Hematopoietic multipotent progenitor cell (in vitro differentiated cells): ENCODE data around the gene CNRIP1. TPM values are rescaled to one million over a fixed set of nuclear protein-coding genes. Genes with fewer than 3 reads are reported as not detected.
A peak's percentile ranks its signal among the peaks of the same experiment; 100 is the strongest.

Source experiments
- DNase-seq, 3 donors: peaks; one replicate each; pipeline ENCODE4 v3.0.0-alpha.2; 2011 to 2015; ENCODE audit warnings: low read depth in 2 of 3, low spot score in 2 of 3
- total RNA-seq: library from RNA; depleted of rRNA; stranded (reverse); fragments of >200 nt; gene quantifications from one replicate; pipeline ENCODE4 v1.2.3, GENCODE V29; 2012

The CNRIP1 gene
- total RNA-seq, 1 donor, result 40.7 TPM

- DNase-seq, result no peak
Observed at GRCh38 chr2:68293755-68294154, 26.0 kb downstream of the CNRIP1 start.

GRCh38 chr2:68293024-68293423 is 26.7 kb downstream of the CNRIP1 start:
- DNase-seq, result no peak

GRCh38 chr2:68292108-68292710 is 27.5 kb downstream of the CNRIP1 start:
- peak in 1 of 3 donors; percentile 69 for DNase-seq

GRCh38 chr2:68291314-68291713 is 28.4 kb downstream of the CNRIP1 start:
- DNase-seq, result no peak

GRCh38 chr2:68290901-68291300 is 28.8 kb downstream of the CNRIP1 start:
- DNase-seq, result peak in 1 of 3 donors; percentile 42

GRCh38 chr2:68287580-68288441 is 31.9 kb downstream of the CNRIP1 start:
- DNase-seq, result peak in 2 of 3 donors; percentile 76 to 90

GRCh38 chr2:68284896-68285295 is 34.9 kb downstream of the CNRIP1 start:
- no peak for DNase-seq

- DNase-seq, result no peak
Observed at GRCh38 chr2:68283419-68283812, 36.3 kb downstream of the CNRIP1 start.

GRCh38 chr2:68282811-68283418 is 36.8 kb downstream of the CNRIP1 start:
- peak in 1 of 3 donors; percentile 41 for DNase-seq

GRCh38 chr2:68280796-68281195 is 39.0 kb downstream of the CNRIP1 start:
- no peak for DNase-seq

- no peak for DNase-seq
Observed at GRCh38 chr2:68280348-68280747, 39.4 kb downstream of the CNRIP1 start.

- DNase-seq, result no peak
Observed at GRCh38 chr2:68279691-68280090, 40.1 kb downstream of the CNRIP1 start.

GRCh38 chr2:68278169-68278568 is 41.6 kb downstream of the CNRIP1 start:
- no peak for DNase-seq

- DNase-seq, result no peak
Observed at GRCh38 chr2:68274022-68274421, 45.7 kb downstream of the CNRIP1 start.

- DNase-seq, result peak in 2 of 3 donors; percentile 73 to 90
Observed at GRCh38 chr2:68272246-68272994, 47.3 kb downstream of the CNRIP1 start.

GRCh38 chr2:68266655-68267054 is 53.1 kb downstream of the CNRIP1 start:
- DNase-seq, result no peak

GRCh38 chr2:68263632-68264031 is 56.1 kb downstream of the CNRIP1 start:
- no peak for DNase-seq

- no peak for DNase-seq
Observed at GRCh38 chr2:68258851-68259250, 60.9 kb downstream of the CNRIP1 start.

GRCh38 chr2:68256093-68256450 is 63.7 kb downstream of the CNRIP1 start:
- DNase-seq, result no peak

GRCh38 chr2:68253219-68254068 is 66.3 kb downstream of the CNRIP1 start:
- DNase-seq, result peak in 1 of 3 donors; percentile 58
